Hepatocyte (in vitro differentiated cells): ENCODE results near the gene FAM170B. TPM values are rescaled to one million over a fixed set of nuclear protein-coding genes. Genes with fewer than 3 reads are reported as not detected.

Source experiments
- DNase-seq: peaks from one replicate; pipeline ENCODE4 v3.0.0-alpha.2; 2016; ENCODE audit warnings: low spot score
- H2AFZ ChIP-seq: fragments of 200-600 bp; sonication (generic); 2 replicates; pipeline ENCODE4 v1.6.0; 2016; ENCODE audit warnings: antibody characterized with exemption, mild to moderate bottlenecking
- H3K27ac ChIP-seq: fragments of 200-600 bp; sonication (generic); 2 replicates; pipeline ENCODE4 v1.5.1; 2016; ENCODE audit warnings: mild to moderate bottlenecking
- H3K27me3 ChIP-seq: fragments of 200-600 bp; sonication (generic); 2 replicates; pipeline ENCODE4 v1.6.1; 2016
- H3K36me3 ChIP-seq: fragments of 200-600 bp; sonication (generic); replicated peaks from 2 replicates; pipeline ENCODE4 v1.5.1; 2016; ENCODE audit warnings: low read depth; ENCODE audit not compliant: insufficient read depth
- H3K4me1 ChIP-seq: fragments of 200-600 bp; sonication (generic); 2 replicates; pipeline ENCODE4 v1.5.1; 2016; ENCODE audit warnings: mild to moderate bottlenecking, moderate library complexity; ENCODE audit not compliant: insufficient read depth
- H3K4me2 ChIP-seq: fragments of 200-600 bp; sonication (generic); 2 replicates; pipeline ENCODE4 v1.6.0; 2016
- H3K4me3 ChIP-seq: fragments of 200-600 bp; sonication (generic); 2 replicates; pipeline ENCODE4 v1.5.1; 2016; ENCODE audit warnings: mild to moderate bottlenecking
- H3K79me2 ChIP-seq: fragments of 200-600 bp; sonication (generic); 2 replicates; pipeline ENCODE4 v1.6.0; 2017; ENCODE audit warnings: mild to moderate bottlenecking
- H3K9me2 ChIP-seq: fragments of 200-600 bp; sonication (generic); replicated peaks from 2 replicates; pipeline ENCODE4 v1.6.0; 2017; ENCODE audit warnings: mild to moderate bottlenecking; ENCODE audit not compliant: insufficient read depth
- H3K9me3 ChIP-seq: fragments of 200-600 bp; sonication (generic); 2 replicates; pipeline ENCODE4 v1.5.1; 2016; ENCODE audit warnings: low read depth, mild to moderate bottlenecking
- H4K20me1 ChIP-seq: fragments of 200-600 bp; sonication (generic); 2 replicates; pipeline ENCODE4 v1.6.0; 2016; ENCODE audit warnings: mild to moderate bottlenecking; ENCODE audit not compliant: insufficient read depth, poor library complexity, severe bottlenecking
- EZH2 ChIP-seq: fragments of 200-600 bp; sonication (generic); IDR thresholded peaks from 2 replicates; pipeline ENCODE4 v1.6.1; 2016; ENCODE audit warnings: antibody characterized with exemption, mild to moderate bottlenecking, borderline replicate concordance
- EZH2phosphoT487 ChIP-seq: fragments of 200-600 bp; sonication (generic); IDR thresholded peaks from one replicate; pipeline ENCODE4 v1.6.1; 2018; ENCODE audit warnings: antibody characterized with exemption, mild to moderate bottlenecking, low read depth, moderate library complexity; ENCODE audit not compliant: unreplicated experiment, severe bottlenecking
- WGBS: methylation state at CpG from one replicate; pipeline ENCODE4 v1.1.6; 2016; ENCODE audit warnings: low lambda C conversion rate; ENCODE audit errors: missing lambda C conversion rate; 5-methylcytosine and 5-hydroxymethylcytosine counted together
- polyA plus RNA-seq: library from polyadenylated mRNA; unstranded; fragments of >200 nt; fragmentation: Nextera tagmentation; extraction: Ambion mirVana; gene quantifications from 2 replicates; pipeline ENCODE4 v1.2.1, GENCODE V29; 2016
- total RNA-seq: library from RNA; depleted of rRNA; stranded (reverse); fragments of >200 nt; gene quantifications from 2 replicates; pipeline ENCODE4 v1.2.3, GENCODE V29; 2014
- TF ChIP-seq, protein P1 (sequence below): fragments of 200-600 bp; sonication (generic); IDR thresholded peaks from 2 replicates; pipeline ENCODE4 v1.5.1; 2016; ENCODE audit warnings: antibody characterized with exemption, mild to moderate bottlenecking; ENCODE audit not compliant: poor library complexity

FAM170B gene
- total RNA-seq (not detected in 2 replicates), polyA plus RNA-seq (not detected in 2 replicates)

DNA sequence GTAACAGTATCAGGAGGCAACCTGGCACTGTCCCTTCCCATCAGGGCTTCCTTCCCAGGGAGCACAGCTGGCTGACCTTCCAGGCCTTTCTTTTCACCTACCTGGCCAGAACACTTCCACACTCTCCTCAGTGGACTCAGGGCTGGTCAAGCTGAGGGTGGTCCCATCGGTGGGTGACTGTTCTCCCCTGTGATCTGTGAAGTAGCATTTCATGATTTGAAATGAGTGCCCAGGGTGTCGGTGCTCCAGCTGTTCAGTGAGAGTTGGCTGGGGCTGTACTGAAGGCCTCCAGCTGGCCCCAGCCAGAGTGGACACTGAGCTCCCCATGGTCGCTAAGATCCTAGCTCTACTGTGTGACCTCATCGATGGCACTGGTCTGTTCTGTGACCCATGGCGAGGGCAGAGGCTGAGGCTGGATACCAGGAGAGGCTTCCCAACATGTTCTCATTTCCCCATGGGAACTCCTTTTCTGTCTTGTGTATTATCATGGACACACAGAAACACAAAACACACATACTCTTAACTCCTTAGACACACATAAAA is at the start of gene FAM170B:
Gene FAM170B, minus strand, starts transcription at position 316 of the 543 bp plus-strand sequence. Its CDS starts 103 bp downstream, at position 213.
- Histone ChIP-seq H3K4me1 (peaks cover 3% of the 10 kb centered on the region), H3K4me3 (no peak within 1 kb of the TSS), H3K27me3 (no peaks in the 10 kb centered on the region), H3K9me2 (no peaks in the 10 kb centered on the region), H3K27ac (no peak within 1 kb of the TSS), H4K20me1 (no peaks in the 10 kb centered on the region), H3K9me3 (no peaks in the 10 kb centered on the region), H3K36me3 (no peaks in the 10 kb centered on the region), H3K4me2 (no peak within 1 kb of the TSS), H3K79me2 (no peaks in the 10 kb centered on the region), H2AFZ (no peak within 1 kb of the TSS)
- whole genome bisulfite sequencing: 92% methylated on average over 5 of the region's 5 CpGs
- no peak for DNase-seq
- TF ChIP-seq, protein P1, sequence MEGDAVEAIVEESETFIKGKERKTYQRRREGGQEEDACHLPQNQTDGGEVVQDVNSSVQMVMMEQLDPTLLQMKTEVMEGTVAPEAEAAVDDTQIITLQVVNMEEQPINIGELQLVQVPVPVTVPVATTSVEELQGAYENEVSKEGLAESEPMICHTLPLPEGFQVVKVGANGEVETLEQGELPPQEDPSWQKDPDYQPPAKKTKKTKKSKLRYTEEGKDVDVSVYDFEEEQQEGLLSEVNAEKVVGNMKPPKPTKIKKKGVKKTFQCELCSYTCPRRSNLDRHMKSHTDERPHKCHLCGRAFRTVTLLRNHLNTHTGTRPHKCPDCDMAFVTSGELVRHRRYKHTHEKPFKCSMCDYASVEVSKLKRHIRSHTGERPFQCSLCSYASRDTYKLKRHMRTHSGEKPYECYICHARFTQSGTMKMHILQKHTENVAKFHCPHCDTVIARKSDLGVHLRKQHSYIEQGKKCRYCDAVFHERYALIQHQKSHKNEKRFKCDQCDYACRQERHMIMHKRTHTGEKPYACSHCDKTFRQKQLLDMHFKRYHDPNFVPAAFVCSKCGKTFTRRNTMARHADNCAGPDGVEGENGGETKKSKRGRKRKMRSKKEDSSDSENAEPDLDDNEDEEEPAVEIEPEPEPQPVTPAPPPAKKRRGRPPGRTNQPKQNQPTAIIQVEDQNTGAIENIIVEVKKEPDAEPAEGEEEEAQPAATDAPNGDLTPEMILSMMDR: no peak
- TF ChIP-seq EZH2: no peak
- no peak for TF ChIP-seq EZH2phosphoT487

DNA sequence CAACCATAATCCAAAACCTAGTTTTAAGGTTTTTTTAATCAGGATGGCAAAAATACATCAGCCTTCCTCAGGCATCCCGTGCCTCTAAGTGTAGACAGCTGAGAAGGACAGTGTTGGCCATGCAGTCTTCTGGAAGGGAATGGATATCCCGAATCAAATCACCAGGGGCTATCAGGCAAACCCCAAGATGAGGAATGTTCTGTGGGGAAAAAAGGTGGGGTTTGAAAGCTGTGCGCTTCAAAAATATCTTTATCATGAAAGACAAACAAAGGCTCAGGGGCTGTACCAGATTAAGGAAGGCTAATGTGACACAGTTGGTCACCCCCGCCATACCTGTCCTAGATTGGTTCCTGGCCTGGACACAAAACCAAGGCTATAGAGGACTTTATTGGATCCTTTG is 49.0 kb upstream of the FAM170B start:
- TF ChIP-seq EZH2phosphoT487 (no peak), EZH2 (no peak)
- TF ChIP-seq, protein P1: no peak
- Histone ChIP-seq H3K9me2 (no peaks in the 10 kb centered on the region), H3K79me2 (no peaks in the 10 kb centered on the region), H4K20me1 (no peaks in the 10 kb centered on the region), H3K36me3 (no peaks in the 10 kb centered on the region), H3K27ac (no peak overlapping the region), H2AFZ (no peak overlapping the region), H3K27me3 (peaks cover 11% of the 10 kb centered on the region), H3K4me1 (no peaks in the 10 kb centered on the region), H3K4me2 (no peak overlapping the region), H3K9me3 (no peaks in the 10 kb centered on the region), H3K4me3 (no peak overlapping the region)
- WGBS: 86% methylated on average over 4 of the region's 4 CpGs
- no peak for DNase-seq

DNA sequence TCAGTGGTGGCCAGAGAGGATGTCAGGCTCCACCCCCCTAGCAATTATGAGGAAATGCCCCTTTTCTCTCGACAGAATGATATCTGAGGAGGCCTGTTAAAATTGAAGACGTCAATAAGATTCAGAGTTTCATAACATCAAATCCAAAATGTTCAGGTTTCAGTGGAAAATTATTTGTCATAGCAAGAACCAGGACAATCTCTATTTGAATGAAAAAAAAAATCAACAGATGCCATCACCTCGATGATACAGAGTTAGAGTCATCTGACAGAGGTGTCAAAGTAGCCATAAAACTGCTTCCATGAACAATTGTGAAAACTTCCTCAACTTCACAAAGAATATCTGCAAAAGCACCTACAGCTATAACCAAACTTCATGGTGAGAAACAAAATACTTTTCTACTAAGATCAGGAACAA is 46.6 kb upstream of the FAM170B start:
- no peak for DNase-seq
- no peak overlapping the region for H3K4me2 ChIP-seq
- H3K27ac ChIP-seq: no peak overlapping the region
- H3K27me3 ChIP-seq: peaks cover 11% of the 10 kb centered on the region
- no peaks in the 10 kb centered on the region for H3K9me3 ChIP-seq
- H3K4me1 ChIP-seq: no peaks in the 10 kb centered on the region
- no peak for TF ChIP-seq EZH2
- TF ChIP-seq EZH2phosphoT487: no peak
- TF ChIP-seq, protein P1: no peak
- 44% methylated on average over 3 of the region's 3 CpGs for WGBS
- H3K4me3 ChIP-seq: no peak overlapping the region
- H2AFZ ChIP-seq: no peak overlapping the region
- H3K9me2 ChIP-seq: no peaks in the 10 kb centered on the region
- no peaks in the 10 kb centered on the region for H3K36me3 ChIP-seq
- no peaks in the 10 kb centered on the region for H4K20me1 ChIP-seq
- no peaks in the 10 kb centered on the region for H3K79me2 ChIP-seq
